Testis (tissue), 2 donors: ENCODE data around the gene GTPBP1.

ENCODE experiments used
- POLR2A ChIP-seq: fragments of 450-650 bp; IDR thresholded peaks from one replicate; pipeline ENCODE4 v1.6.1; 2017; ENCODE audit warnings: antibody characterized with exemption, mild to moderate bottlenecking, moderate library complexity
- TF ChIP-seq, protein P1 (sequence below), 3 experiments: fragments of 450-650 bp in 2 of 3; fragments of 200-600 bp in 1 of 3; sonication (generic) in 1 of 3; IDR thresholded peaks; one replicate each; pipeline ENCODE4 v1.5.1; 2016 to 2019; ENCODE audit warnings: antibody characterized with exemption in 3 of 3, mild to moderate bottlenecking in 2 of 3, moderate library complexity in 1 of 3

DNA sequence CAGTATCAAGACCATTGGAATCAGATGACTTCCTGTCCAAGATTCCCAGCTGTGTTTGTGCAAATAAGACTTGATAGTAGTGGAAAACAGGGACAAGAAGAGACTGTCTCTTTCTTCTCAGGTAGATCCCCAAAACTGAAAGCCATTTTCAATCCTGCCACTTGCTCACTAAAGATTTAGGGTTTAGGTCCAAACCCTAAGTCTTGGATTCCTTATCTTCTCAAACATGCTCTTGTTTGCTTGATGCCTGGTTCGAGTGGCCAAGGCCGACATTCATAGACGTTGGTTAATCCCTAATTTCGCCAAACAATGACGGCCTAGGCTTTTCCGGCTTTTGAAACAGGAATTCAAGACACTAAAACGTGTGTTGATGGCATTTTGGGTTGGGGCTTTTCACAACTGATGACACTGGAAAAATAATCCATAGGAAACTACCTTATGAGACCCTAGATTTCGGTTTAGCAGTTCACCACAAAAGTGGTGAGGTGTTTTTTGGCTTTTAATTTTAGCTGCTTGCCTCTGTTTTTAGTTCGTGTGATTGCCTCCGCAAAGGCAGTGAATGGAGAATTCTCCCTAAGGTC is 1.0 kb upstream of the GTPBP1 start:
- TF ChIP-seq, protein P1, sequence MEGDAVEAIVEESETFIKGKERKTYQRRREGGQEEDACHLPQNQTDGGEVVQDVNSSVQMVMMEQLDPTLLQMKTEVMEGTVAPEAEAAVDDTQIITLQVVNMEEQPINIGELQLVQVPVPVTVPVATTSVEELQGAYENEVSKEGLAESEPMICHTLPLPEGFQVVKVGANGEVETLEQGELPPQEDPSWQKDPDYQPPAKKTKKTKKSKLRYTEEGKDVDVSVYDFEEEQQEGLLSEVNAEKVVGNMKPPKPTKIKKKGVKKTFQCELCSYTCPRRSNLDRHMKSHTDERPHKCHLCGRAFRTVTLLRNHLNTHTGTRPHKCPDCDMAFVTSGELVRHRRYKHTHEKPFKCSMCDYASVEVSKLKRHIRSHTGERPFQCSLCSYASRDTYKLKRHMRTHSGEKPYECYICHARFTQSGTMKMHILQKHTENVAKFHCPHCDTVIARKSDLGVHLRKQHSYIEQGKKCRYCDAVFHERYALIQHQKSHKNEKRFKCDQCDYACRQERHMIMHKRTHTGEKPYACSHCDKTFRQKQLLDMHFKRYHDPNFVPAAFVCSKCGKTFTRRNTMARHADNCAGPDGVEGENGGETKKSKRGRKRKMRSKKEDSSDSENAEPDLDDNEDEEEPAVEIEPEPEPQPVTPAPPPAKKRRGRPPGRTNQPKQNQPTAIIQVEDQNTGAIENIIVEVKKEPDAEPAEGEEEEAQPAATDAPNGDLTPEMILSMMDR (IDR thresholded peaks at IDR 0.05) = no peak
- TF ChIP-seq POLR2A = no peak
